Fibroblast of villous mesenchyme (primary cell): ENCODE measurements around the gene RPEL1. TPM values are rescaled to one million over a fixed set of nuclear protein-coding genes. Genes with fewer than 3 reads are reported as not detected.
A peak's percentile ranks its signal among the peaks of the same experiment; 100 is the strongest.

Source experiments
- DNase-seq: peaks from one replicate; pipeline ENCODE4 v3.0.0-alpha.2; 2010; ENCODE audit warnings: low read depth
- H3K4me3 ChIP-seq: 2 replicates; pipeline ENCODE4 v1.5.1; 2011; ENCODE audit warnings: low read depth, mild to moderate bottlenecking, low read length
- total RNA-seq: library from RNA; depleted of rRNA; stranded (reverse); fragments of >200 nt; gene quantifications from 2 replicates; pipeline ENCODE4 v1.2.3, GENCODE V29; 2012
- TF ChIP-seq, protein P1 (sequence below): IDR thresholded peaks from 2 replicates; pipeline ENCODE4 v1.5.1; 2012; ENCODE audit warnings: low read depth, mild to moderate bottlenecking, low read length; ENCODE audit not compliant: insufficient read depth

RPEL1 gene
- total RNA-seq, 1 donor, result 0.43 TPM

DNA sequence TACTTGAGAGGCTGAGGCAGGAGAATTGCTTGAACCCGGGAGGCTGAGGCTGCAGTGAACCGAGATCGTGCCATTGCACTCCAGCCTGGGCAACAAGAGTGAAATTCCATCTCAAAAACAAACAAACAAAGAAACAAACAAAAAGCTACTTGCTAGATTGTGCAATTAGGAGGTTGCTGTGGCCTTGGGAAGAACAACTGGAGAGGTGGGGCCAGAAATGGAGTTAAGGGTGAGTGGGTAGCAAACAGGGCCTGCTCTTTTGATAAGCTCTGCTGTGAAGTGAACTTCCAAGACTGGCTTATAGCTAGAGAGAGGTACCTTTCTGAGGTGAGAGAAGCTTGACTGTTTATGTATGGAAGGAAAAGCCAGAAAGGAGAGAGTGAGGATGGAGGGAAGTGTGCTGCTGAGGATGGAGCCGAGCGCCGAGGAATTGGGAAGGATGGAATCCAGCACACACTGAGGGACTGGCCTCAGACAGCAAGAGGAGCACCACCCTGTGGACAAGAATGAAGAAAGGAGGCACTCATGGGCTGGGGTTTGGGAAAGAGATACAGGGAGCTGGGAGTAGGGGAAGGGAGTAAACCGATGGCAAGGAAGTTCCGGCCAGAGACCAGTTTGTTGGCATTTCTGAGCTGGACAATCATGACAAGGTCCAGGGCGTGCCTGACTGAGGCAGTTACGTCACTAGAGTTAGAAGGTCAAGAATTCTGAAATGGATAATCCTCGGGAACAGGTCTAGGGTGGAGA, 7.0 kb upstream of the RPEL1 start:
- TF ChIP-seq, protein P1, sequence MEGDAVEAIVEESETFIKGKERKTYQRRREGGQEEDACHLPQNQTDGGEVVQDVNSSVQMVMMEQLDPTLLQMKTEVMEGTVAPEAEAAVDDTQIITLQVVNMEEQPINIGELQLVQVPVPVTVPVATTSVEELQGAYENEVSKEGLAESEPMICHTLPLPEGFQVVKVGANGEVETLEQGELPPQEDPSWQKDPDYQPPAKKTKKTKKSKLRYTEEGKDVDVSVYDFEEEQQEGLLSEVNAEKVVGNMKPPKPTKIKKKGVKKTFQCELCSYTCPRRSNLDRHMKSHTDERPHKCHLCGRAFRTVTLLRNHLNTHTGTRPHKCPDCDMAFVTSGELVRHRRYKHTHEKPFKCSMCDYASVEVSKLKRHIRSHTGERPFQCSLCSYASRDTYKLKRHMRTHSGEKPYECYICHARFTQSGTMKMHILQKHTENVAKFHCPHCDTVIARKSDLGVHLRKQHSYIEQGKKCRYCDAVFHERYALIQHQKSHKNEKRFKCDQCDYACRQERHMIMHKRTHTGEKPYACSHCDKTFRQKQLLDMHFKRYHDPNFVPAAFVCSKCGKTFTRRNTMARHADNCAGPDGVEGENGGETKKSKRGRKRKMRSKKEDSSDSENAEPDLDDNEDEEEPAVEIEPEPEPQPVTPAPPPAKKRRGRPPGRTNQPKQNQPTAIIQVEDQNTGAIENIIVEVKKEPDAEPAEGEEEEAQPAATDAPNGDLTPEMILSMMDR, result peak; percentile 68
- H3K4me3 ChIP-seq, result no peak overlapping the region
- DNase-seq, result peak; percentile 77

DNA sequence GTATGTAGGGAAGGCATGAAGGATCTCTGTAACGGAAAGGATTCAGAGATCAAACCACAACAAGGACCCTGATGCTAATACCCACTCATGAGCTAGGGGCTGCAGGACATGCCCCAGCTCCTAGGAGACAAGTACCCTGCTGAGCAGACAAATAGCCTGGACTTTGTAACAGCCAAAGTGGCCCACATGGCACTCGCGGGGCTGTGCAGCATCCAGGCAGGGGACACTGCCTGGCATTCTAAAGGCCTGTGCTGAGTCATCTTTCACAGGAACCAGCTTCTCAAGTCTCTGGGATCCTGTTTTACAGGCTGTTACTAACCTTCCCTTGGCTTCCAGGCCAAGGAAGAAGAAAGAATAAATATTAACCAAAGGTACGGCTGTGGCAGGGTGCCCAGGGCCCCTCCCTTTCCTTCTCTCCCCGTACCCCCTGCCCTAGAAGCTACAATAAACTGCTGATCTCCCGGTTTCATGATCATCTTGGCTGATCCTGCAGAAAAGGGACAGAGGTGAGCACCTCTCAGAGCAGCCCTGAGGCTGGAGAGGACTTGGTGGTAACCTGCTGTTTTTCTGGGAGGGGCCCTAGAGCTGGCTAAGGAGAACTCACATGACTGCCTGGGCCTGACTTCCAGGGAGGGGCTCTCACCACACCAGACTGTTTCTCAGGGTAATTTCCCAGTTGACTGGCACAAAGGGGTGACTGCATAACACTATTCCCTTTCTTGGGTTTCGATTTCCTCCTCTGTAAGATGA, 4.2 kb upstream of the RPEL1 start:
- peak; percentile 46 for DNase-seq
- TF ChIP-seq, protein P1, result no peak
- no peak overlapping the region for H3K4me3 ChIP-seq

DNA sequence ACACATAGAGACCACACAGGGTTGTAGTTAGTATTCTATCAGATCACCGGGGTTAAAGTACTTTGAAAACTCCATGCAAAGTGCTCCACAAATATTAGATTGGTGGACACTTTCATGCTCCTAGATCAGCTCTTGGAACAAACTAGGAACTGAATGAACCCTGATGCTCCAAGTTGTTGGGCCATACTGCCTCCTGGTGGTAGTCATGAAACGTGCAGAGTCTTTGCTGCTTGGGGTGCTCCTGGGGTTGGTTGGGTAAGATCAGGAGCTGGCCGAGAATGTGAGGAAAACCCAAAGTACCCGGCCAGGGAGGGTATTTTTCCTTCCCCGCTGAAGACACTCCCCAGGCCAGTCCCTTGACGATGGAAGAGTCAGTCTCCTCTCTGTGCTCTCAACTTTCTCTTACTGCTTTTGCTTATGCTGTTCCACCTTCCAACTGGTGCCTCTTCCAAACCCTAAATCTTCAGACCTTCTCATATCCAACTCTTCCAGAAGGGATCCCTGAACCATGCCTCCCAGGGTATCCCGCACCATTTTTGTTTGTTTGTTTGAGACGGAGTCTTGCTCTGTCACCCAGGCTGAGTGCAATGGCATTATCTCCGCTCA, 918 bp upstream of the RPEL1 start:
- H3K4me3 ChIP-seq, result no peak overlapping the region
- DNase-seq, result peak; percentile 80
- TF ChIP-seq, protein P1, result peak; percentile 94

DNA sequence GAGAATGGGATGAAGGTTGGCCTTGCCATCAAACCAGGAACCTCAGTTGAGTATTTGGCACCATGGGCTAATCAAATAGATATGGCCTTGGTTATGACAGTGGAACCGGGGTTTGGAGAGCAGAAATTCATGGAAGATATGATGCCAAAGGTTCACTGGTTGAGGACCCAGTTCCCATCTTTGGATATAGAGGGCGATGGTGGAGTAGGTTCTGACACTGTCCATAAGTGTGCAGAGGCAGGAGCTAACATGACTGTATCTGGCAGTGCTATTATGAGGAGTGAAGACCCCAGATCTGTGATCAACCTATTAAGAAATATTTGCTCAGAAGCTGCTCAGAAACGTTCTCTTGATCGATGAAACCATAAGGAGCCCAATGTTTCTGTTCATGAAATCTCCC, 637 bp downstream of the RPEL1 start:
- DNase-seq, result no peak
- TF ChIP-seq, protein P1, result peak; percentile 31
- H3K4me3 ChIP-seq, result no peak overlapping the region

DNA sequence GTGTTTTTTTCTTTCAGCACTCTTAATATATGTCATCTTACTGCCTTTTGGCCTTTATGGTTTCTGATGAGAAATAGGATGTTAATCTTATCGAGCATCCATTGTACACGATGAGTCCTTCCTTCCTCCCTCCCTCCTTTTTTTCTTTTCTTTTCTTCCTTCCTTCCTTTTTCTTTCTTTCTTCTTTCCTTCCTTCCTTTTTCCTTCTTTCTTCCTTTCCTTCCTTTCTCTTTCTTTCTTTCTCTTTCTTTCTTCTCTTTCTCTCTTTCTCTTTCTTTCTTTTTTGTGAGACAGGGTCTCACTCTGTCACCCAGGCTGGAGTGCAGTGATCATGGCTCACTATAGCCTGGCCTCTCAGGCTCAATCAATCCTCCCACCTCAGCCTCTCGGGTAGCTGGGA, 8.4 kb downstream of the RPEL1 start:
- H3K4me3 ChIP-seq, result no peak overlapping the region
- TF ChIP-seq, protein P1, result no peak
- no peak for DNase-seq

DNA sequence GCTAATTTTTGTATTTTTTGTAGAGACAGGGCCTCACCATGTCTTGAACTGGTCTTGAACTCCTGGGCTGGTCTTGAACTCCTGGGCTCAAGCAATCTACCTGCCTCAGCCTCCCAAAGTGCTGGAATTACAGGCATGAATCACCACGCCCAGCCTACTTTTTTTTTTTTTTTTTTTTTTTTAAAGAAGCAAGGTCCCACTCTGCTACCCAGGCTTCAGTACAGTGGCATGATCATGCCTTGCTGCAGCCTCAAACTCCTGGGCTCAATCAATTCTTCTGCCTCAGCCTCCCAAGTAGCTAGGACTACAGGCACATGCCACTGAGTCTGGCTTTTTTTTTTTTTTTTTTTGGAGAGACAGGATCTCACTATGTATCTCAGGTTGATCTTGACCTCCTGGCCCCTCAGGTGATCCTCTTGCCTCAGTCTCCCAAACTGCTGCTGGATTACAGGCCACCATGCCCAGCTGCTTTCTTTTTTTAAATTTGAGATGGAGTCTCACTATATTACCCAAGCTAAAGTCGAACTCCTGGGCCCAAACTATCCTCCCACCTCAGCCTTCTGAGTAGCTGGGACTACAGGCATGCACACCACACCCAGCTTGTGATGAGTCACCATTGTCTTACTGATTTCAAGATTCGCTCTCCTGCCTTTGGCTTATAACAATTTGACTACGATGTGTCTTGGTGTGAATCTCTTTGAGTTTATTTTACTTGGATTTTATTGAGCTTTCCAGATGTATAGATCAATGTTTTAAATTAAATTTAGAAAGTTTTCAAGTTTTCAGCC, 9.0 kb downstream of the RPEL1 start:
- TF ChIP-seq, protein P1, result no peak
- peak; percentile 44 for DNase-seq

More for the DNA sequence above, 9.0 kb downstream of the RPEL1 start:
- H3K4me3 ChIP-seq, result no peak overlapping the region
